Measurements from ENCODE around the gene TMIGD3. TPM values are rescaled to one million over a fixed set of nuclear protein-coding genes. Genes with fewer than 3 reads are reported as not detected.
A peak's percentile ranks its signal among the peaks of the same experiment; 100 is the strongest.

The TMIGD3 gene
- total RNA-seq, 1 experiment from 2014 or later, result not detected

- DNase-seq (ENCODE audit: low read depth), result peak; percentile 27
Measured at GRCh38 chr1:111448482-111448917, 54.9 kb downstream of the TMIGD3 start.

- no peak for DNase-seq (ENCODE audit: low read depth)
Measured at GRCh38 chr1:111446967-111447892, 56.2 kb downstream of the TMIGD3 start.

DNA sequence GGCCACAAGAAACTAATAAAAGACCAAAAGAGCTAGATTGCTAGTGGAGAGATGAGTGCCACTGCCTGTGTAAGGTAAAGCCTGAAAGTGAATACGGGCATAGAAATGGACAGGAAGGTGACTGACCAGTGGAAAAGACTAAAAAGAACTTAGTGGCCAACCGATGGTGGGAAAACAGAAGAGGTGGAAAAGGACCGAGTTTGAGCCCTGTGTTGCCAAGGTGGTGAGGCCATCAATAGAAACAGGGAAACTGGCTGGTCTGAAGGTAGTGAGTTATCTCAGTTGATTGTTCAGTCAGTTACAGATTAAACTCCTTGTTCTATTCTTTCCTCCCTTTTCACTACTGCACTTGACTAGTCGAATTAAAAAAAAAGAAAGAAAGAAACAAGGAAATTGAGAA, 56.9 kb downstream of the TMIGD3 start:
- DNase-seq (ENCODE audit: low read depth), result no peak

DNA sequence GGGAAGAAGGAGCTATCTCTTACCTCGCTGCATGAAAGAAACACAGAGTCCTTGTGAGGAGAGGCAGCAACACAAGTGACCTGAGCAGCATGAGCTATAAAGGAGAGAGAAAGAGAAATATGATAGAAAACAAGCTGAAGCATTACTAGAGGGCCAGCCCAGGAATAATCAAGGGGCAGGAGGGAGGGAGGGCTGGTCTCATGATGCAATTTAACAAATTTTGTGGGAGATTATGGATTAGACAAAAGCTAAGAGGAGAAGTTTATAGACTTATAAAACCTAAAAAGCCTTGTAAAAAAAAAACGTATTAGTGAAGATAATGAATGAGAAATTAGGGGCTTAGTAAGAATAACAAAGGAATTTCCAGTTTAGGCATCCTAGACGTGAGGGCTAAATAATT, 59.4 kb downstream of the TMIGD3 start:
- no peak for DNase-seq (ENCODE audit: low read depth)

DNA sequence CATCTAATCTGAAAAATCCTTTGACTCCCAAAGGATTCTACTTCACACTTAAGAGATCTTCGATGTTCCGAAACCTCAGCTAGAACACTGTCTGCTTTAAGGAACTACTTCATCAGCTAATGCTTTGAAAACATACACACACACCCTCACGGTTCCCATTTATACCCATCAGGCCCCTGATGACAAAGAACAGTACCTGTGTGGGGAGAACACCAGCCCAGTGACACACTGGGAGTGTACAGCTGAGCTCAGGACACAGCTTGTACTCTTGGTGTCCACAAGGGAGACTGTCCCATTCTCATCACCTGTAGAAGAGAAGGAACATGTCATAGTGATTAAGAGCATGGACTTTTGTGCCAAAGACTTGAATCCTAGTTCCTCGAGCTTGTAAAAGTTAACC, 61.0 kb downstream of the TMIGD3 start:
- DNase-seq (ENCODE audit: low read depth), result no peak

- DNase-seq (ENCODE audit: low read depth), result no peak
Measured at GRCh38 chr1:111441573-111442192, 61.8 kb downstream of the TMIGD3 start.

DNA sequence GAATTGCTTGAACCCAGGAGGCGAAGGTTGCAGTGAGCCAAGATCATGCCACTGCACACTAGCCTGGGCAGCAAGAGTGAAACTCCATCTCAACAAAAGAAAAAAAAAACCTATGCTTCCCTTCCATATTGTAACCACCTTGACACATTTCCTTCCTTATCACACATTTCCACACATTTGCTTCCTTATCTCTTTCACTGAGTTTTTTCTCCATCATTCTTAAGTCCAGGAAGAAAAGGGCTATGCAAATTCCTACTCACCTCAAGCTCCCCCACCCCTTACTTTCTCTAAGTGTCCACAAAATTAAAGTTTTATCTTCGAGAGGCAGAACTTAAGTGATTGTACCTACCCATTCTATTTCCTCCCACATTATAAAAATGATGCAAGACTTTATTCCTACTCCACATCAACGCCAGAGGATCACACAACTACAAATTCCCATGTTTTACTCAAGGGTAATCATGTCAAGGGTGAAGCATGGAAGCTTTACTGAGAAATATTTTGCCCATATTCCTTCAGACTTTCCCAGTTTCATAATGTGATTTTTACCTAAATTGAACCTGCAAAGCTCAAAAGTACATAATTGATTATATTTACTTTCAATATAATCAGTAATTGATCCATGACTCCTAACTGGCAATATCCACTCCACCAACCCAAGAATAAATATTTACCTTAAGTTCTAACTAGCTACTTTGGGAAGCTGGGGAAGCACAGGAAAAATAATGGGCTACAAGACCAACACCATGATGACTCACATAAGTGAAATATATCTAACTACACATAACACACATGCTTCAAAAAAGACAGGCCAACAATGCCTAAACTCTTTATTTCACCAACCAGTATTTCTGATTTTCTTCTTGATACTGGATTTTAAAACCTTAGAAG, 63.7 kb downstream of the TMIGD3 start:
- DNase-seq (ENCODE audit: low read depth), result no peak

DNA sequence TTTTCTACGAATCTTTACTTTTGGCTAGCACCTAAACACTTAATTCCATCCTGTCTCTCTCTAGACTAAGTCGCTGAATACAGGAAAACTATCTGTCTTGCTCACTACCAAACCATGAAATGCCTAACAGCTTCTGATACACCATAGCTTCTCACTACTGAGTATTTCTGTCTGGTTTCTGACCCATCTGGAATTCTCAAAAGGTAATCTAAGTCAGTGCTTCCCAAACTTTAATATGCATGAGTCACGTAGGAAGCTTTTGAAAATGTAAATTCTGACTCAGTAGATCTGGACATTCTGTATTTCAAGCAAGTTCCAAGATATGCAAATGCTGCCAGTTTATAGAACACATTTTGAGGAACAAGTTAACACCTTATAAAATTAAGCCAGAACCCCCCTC, 66.7 kb downstream of the TMIGD3 start:
- no peak for DNase-seq (ENCODE audit: low read depth)

Other genes with a start within 250 kb of the TMIGD3 start
- not detected in 2 replicates for gene CHIA, start 212.8 kb downstream of the TMIGD3 start, total RNA-seq (2014; rRNA removed; shearing (Covaris generic))
- 0.20 TPM in 1 of 2 replicates, not detected in the other for gene OVGP1, start 75.9 kb downstream of the TMIGD3 start, total RNA-seq (2014; rRNA removed; shearing (Covaris generic))
- 53.6 and 62.8 TPM in 2 replicates for gene WDR77, start 54.4 kb downstream of the TMIGD3 start, total RNA-seq (2014; rRNA removed; shearing (Covaris generic))
- 707 and 736 TPM in 2 replicates for gene ATP5PB, start 54.2 kb downstream of the TMIGD3 start, total RNA-seq (2014; rRNA removed; shearing (Covaris generic))
- gene C1orf162, start 29.6 kb downstream of the TMIGD3 start, total RNA-seq (2014; rRNA removed; shearing (Covaris generic)), result 0.24 TPM in 1 of 2 replicates, not detected in the other
- gene ADORA3, start within 50 bp of the TMIGD3 start, total RNA-seq (2014; rRNA removed; shearing (Covaris generic)), result not detected in 2 replicates
- 24.5 and 36.4 TPM in 2 replicates for gene RAP1A, start 116.2 kb upstream of the TMIGD3 start, total RNA-seq (2014; rRNA removed; shearing (Covaris generic))
- 1.3 and 1.4 TPM in 2 replicates for gene INKA2, start 235.8 kb upstream of the TMIGD3 start, total RNA-seq (2014; rRNA removed; shearing (Covaris generic))

All from RPMI7951 (cell line).